Natural killer cell (primary cell): Measurements from ENCODE around the gene GSX2. TPM values are rescaled to one million over a fixed set of nuclear protein-coding genes. Genes with fewer than 3 reads are reported as not detected.
A peak's percentile ranks its signal among the peaks of the same experiment; 100 is the strongest.

Experiments used
- ATAC-seq, 3 donors: fragments of 150-1000 bp in 2 of 3; fragments of 200-7000 bp in 1 of 3; cut with Tn5 transposase; 1 replicate in 1 of 3; 2 replicates in 2 of 3; pipeline ENCODE4 v1.10.0; 2021; ENCODE audit warnings: mild to moderate bottlenecking in 2 of 3, moderate library complexity in 2 of 3
- DNase-seq, 2 donors: peaks; one replicate each; pipeline versions ENCODE4 v3.0.0 to v3.0.0-alpha.2; 2013 to 2021; ENCODE audit warnings: mixed read lengths in 1 of 2
- H3K27ac ChIP-seq: one replicate; pipeline ENCODE4 v1.5.1; 2013; ENCODE audit warnings: mild to moderate bottlenecking, low read length
- H3K27me3 ChIP-seq: one replicate; pipeline ENCODE4 v1.6.1; 2013; ENCODE audit warnings: low read length; ENCODE audit not compliant: control insufficient read depth, insufficient read depth
- H3K36me3 ChIP-seq: one replicate; pipeline ENCODE4 v1.6.1; 2013; ENCODE audit warnings: low read length; ENCODE audit not compliant: control insufficient read depth, insufficient read depth
- H3K4me1 ChIP-seq: one replicate; pipeline ENCODE4 v1.6.1; 2013; ENCODE audit warnings: low read length; ENCODE audit not compliant: control insufficient read depth, insufficient read depth
- H3K4me3 ChIP-seq: one replicate; pipeline ENCODE4 v1.5.1; 2013; ENCODE audit warnings: low read length
- H3K9me3 ChIP-seq: one replicate; pipeline ENCODE4 v1.6.1; 2013; ENCODE audit warnings: low read length; ENCODE audit not compliant: control insufficient read depth, insufficient read depth
- H3K27ac Mint-ChIP-seq, 2 donors: one replicate each; pipeline ENCODE4 v1.8.0; 2022; ENCODE audit warnings: mild to moderate bottlenecking in 2 of 2, mixed read lengths in 2 of 2, moderate library complexity in 1 of 2
- H3K27me3 Mint-ChIP-seq, 2 donors: one replicate each; pipeline ENCODE4 v1.8.0; 2022; ENCODE audit warnings: low read depth in 2 of 2, mixed read lengths in 2 of 2
- H3K36me3 Mint-ChIP-seq: one replicate; pipeline ENCODE4 v1.8.0; 2022; ENCODE audit warnings: mixed read lengths
- H3K4me1 Mint-ChIP-seq, 2 donors: one replicate each; pipeline ENCODE4 v1.8.0; 2022; ENCODE audit warnings: mixed read lengths in 2 of 2
- H3K4me3 Mint-ChIP-seq: one replicate; pipeline ENCODE4 v1.8.0; 2022; ENCODE audit warnings: mild to moderate bottlenecking, moderate library complexity, mixed read lengths
- H3K9me3 Mint-ChIP-seq, 2 donors: one replicate each; pipeline ENCODE4 v1.8.0; 2022; ENCODE audit warnings: mixed read lengths in 2 of 2
- WGBS: methylation state at CpG from one replicate; pipeline ENCODE4 v1.1.7; 2013; ENCODE audit warnings: missing lambda C conversion rate; ENCODE audit not compliant: insufficient coverage; 5-methylcytosine and 5-hydroxymethylcytosine counted together
- intact Hi-C: fragments of 100-400 bp; cut with micrococcal nuclease; formaldehyde crosslinking; loops from one replicate; pipeline ENCODE4 v1.14.2; 2022
- total RNA-seq, 4 donors: library from RNA; stranded (reverse); fragments of 120-200 nt in 1 of 4; gene quantifications; one replicate each; pipeline versions ENCODE4 v1.2.3 to v1.2.4, GENCODE V29; 2013 to 2022
- TF ChIP-seq, protein P1 (sequence below): fragments of 200-600 bp; IDR thresholded peaks from one replicate; pipeline ENCODE4 v1.8.0; 2022; ENCODE audit warnings: antibody characterized with exemption

GSX2 gene
- total RNA-seq, 3 donors from 2014 or later (not counting 1 experiment from before 2014, with no cell fraction given) = not detected

DNA sequence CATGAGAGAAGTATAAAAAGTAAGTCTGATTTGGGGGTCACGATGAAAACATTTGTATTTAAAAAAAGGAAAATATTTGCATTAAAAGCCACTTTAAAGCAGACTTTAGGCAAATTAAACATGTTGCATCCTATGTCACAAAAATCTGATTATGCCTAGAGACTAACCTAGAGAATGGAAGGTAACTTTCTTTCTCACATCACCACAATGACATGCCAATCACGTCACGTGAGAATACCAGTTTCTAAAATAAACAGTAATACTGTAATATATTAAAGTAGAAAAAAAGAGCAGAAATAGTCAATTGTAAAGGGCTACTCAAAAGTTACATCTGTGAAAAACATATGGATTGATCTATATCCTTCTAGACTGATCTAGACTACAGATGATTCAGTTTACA, 38.9 kb upstream of the GSX2 start:
- ATAC-seq (no peak), DNase-seq (no peak)
- Mint-ChIP-seq H3K9me3 (no peaks in the 10 kb centered on the region), H3K4me3 (peak overlapping the region; percentile 77), H3K36me3 (no peaks in the 10 kb centered on the region), H3K4me1 (peaks cover 80 to 82% of the 10 kb centered on the region in 2 donors), H3K27me3 (no peaks in the 10 kb centered on the region), H3K27ac (peak overlapping the region; percentile 96 to 97)
- Histone ChIP-seq H3K27ac (no peak overlapping the region), H3K4me3 (no peak overlapping the region), H3K4me1 (peaks cover 7% of the 10 kb centered on the region), H3K9me3 (no peaks in the 10 kb centered on the region), H3K27me3 (no peaks in the 10 kb centered on the region), H3K36me3 (peaks cover 2% of the 10 kb centered on the region)
- intact Hi-C loops = loop anchor here (5.0 kb wide), 2 partner anchors 684 to 1486 kb away; partner anchors contain the start of genes CLOCK and FIP1L1
- WGBS = no CpG with 5 or more reads among the region's 3 CpGs
- TF ChIP-seq, protein P1, sequence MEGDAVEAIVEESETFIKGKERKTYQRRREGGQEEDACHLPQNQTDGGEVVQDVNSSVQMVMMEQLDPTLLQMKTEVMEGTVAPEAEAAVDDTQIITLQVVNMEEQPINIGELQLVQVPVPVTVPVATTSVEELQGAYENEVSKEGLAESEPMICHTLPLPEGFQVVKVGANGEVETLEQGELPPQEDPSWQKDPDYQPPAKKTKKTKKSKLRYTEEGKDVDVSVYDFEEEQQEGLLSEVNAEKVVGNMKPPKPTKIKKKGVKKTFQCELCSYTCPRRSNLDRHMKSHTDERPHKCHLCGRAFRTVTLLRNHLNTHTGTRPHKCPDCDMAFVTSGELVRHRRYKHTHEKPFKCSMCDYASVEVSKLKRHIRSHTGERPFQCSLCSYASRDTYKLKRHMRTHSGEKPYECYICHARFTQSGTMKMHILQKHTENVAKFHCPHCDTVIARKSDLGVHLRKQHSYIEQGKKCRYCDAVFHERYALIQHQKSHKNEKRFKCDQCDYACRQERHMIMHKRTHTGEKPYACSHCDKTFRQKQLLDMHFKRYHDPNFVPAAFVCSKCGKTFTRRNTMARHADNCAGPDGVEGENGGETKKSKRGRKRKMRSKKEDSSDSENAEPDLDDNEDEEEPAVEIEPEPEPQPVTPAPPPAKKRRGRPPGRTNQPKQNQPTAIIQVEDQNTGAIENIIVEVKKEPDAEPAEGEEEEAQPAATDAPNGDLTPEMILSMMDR = no peak

DNA sequence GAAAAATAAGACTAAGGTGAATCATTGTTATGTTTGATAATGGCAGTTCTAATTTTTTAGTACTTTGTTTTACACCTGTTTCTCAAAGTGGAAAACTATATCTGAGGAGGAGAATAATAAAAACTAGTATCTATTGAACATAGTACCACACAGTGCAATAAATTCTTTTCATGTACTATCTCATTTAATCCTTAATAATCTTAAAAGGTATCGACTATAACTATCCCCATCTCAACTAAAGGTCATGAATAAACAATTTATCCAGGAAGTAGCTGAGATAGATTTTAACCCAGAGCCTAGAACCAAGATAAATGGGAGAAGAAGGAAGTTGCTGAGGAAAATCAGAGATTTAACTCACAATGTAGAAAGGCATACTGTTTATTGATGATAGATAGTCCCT, 38.1 kb upstream of the GSX2 start:
- ATAC-seq (no peak), DNase-seq (no peak)
- Mint-ChIP-seq H3K4me3 (peak overlapping the region; percentile 77), H3K4me1 (peaks cover 73 to 75% of the 10 kb centered on the region in 2 donors), H3K36me3 (no peaks in the 10 kb centered on the region), H3K9me3 (no peaks in the 10 kb centered on the region), H3K27me3 (no peaks in the 10 kb centered on the region), H3K27ac (peak overlapping the region; percentile 96 to 97)
- H3K27ac ChIP-seq = no peak overlapping the region
- no peak overlapping the region for H3K4me3 ChIP-seq
- no CpG with 5 or more reads among the region's 1 CpG for WGBS
- TF ChIP-seq, protein P1 = no peak
- H3K9me3 ChIP-seq = no peaks in the 10 kb centered on the region
- H3K36me3 ChIP-seq = peaks cover 2% of the 10 kb centered on the region
- intact Hi-C loops = loop anchor here (5.0 kb wide), 2 partner anchors 685 to 1485 kb away; partner anchors contain the start of genes CLOCK and FIP1L1
- no peaks in the 10 kb centered on the region for H3K27me3 ChIP-seq
- peaks cover 7% of the 10 kb centered on the region for H3K4me1 ChIP-seq

DNA sequence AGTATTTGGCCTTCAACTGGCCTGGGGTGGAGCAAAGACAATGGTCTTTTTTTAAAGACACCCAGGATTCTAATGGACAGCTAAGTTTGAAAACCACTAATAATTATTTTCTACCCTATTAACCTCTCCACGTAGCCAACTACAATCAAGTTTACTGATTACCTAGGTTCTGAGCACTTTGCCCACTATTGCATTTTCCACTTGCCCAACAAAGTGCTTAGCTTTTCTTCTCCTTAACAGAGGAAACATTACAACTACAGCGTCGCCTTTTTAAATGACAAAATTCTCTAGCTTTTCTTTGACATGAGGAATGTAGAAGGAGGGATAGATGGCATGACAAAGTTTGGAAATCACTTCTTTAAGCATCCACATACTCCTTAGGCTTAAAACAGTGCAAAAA, 37.6 kb upstream of the GSX2 start:
- intact Hi-C loops = loop anchor here (5.0 kb wide), 2 partner anchors 685 to 1485 kb away; partner anchors contain the start of genes CLOCK and FIP1L1
- Mint-ChIP-seq H3K27me3 (no peaks in the 10 kb centered on the region), H3K36me3 (no peaks in the 10 kb centered on the region), H3K4me1 (peaks cover 68 to 70% of the 10 kb centered on the region in 2 donors), H3K4me3 (peak overlapping the region; percentile 95), H3K9me3 (no peaks in the 10 kb centered on the region), H3K27ac (peak overlapping the region; percentile 96 to 97)
- DNase-seq (no peak), ATAC-seq (no peak)
- Histone ChIP-seq H3K36me3 (peaks cover 2% of the 10 kb centered on the region), H3K4me3 (peak overlapping the region; percentile 52), H3K9me3 (no peaks in the 10 kb centered on the region), H3K4me1 (peaks cover 4% of the 10 kb centered on the region), H3K27me3 (no peaks in the 10 kb centered on the region), H3K27ac (peak overlapping the region; percentile 88)
- 63% methylated on average over 1 of the region's 3 CpGs for WGBS
- TF ChIP-seq, protein P1 = no peak

DNA sequence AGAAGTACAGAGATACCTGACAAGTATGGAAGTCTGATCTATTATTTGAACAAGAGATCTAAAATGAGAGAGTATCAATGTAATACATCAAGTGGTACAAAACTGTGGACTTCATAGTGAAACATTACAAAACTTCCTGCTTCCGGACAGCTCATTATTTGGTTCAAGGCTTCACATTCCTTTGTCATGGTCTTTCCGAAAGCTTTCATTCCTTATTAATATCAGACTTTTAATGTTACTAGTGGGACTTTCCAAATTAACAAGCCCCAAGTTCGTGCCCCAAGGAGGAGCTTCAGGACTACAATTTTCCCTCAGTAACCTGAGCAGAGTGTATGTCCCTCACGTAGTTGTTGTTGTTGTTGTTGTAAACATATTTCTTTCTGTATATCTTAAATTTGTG, 36.7 kb upstream of the GSX2 start:
- DNase-seq = peak in 1 of 2 donors; percentile 43
- H3K27ac Mint-ChIP-seq = peak overlapping the region; percentile 96 to 97
- intact Hi-C loops = loop anchor here (5.0 kb wide), 2 partner anchors 686 to 1484 kb away; partner anchors contain the start of genes CLOCK and FIP1L1

More for the DNA sequence above, 36.7 kb upstream of the GSX2 start:
- TF ChIP-seq, protein P1 = no peak
- WGBS = 2% methylated on average over 3 of the region's 4 CpGs
- Mint-ChIP-seq H3K4me3 (peak overlapping the region; percentile 95), H3K9me3 (no peaks in the 10 kb centered on the region), H3K4me1 (peaks cover 59 to 61% of the 10 kb centered on the region in 2 donors), H3K27me3 (no peaks in the 10 kb centered on the region), H3K36me3 (no peaks in the 10 kb centered on the region)
- H3K4me3 ChIP-seq = peak overlapping the region; percentile 52
- peaks cover 2% of the 10 kb centered on the region for H3K36me3 ChIP-seq
- no peaks in the 10 kb centered on the region for H3K9me3 ChIP-seq
- peak in 1 of 3 donors; percentile 2 for ATAC-seq
- peak overlapping the region; percentile 88 for H3K27ac ChIP-seq
- H3K4me1 ChIP-seq = peaks cover 3% of the 10 kb centered on the region
- H3K27me3 ChIP-seq = no peaks in the 10 kb centered on the region
